ENCODE measurements around the gene VGLL4.
"Not testable (repeated sequence)": the region's sequence is repeated elsewhere in the genome, so short reads cannot be mapped to it uniquely, and the experiment has no call there.

Gene VGLL4

DNA sequence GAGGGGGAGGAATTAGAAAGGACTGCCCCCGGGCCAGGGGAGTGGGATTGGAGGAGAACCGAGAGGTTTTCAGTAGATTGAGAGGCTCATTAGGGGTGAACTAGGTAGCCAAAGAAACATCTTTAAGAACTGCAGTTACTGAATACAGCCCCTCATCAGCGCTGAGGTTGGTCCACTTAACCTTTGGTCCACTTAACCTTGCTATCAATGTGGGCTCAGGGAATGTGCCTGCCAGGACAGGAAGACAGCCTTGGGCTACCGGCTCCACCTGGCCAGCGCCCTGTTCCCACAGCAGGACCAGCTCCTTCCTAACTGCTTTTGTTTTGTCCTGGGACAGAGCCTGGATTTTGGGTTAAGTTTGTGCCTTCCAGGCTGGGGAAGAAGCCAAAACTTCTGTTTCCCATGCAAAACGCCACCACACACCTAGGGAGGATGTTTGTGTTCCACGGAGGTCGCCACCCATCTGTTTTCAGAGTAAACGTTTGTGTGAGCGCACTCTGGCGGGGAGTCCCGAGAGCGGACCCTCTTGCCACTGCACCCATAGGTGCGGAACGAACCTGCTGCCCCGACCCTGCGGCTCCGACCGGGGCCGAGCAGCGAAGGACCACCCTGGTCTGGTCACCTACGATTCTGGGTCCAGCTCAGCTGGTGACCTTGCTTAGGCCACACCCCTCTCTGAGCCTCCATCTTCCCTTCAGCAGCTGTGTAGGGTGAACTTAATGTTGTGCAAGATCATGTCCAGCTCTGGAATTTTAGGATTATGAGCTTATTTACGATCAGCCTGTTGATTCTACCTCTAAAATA is 107.4 kb downstream of the VGLL4 start:
- no peak for DNase-seq (ENCODE audit: low read depth in 1 of 2, low spot score in 1 of 2)

- no peak for DNase-seq (ENCODE audit: low read depth in 1 of 2, low spot score in 1 of 2)
These were observed 108.3 kb downstream of the VGLL4 start for GRCh38 chr3:11535243-11535960.

GRCh38 chr3:11534793-11535101 is 109.0 kb downstream of the VGLL4 start:
- no peak for DNase-seq (ENCODE audit: low read depth in 1 of 2, low spot score in 1 of 2)

DNA sequence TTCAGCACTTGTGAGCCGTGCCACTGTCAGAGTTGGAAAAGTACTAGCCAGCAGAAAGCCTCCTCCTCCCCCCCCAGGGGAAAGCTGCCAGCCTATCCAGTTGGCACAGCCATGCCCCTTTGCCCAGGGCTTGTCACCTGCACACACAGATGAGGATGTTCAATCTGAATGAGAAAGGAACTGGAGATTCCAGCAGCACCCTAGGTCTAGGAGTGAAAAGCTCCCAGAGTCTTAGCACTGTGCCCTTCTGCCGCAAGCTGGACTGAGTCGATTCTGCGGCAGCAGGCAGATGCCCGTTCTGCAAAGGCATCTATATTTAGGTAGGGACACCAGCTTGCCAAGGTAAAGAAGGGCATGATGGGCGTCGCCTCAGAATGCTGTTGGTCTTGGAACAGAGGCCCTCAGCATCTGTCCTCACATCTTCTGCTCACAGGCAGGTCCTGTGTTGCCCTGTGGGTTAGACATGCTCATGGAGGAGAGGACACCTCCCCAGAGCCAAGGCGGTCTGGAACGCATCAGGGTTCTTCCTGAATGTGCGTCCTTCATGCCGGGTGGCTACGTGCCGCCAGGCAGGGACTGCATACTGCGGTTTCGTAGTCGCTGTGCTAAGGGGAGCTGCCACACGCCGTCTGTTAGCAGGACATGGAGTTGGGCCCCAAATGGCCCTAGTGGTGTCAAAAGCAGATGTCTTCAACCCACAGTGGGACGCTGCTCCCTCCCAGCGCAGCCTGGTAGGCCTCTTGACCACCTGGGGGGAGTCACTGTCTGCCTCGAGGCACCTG is 109.5 kb downstream of the VGLL4 start:
- DNase-seq (ENCODE audit: low read depth in 1 of 2, low spot score in 1 of 2), result no peak

- no peak for DNase-seq (ENCODE audit: low read depth in 1 of 2, low spot score in 1 of 2)
These were observed 110.8 kb downstream of the VGLL4 start for GRCh38 chr3:11532931-11533391.

- DNase-seq (ENCODE audit: low read depth in 1 of 2, low spot score in 1 of 2), result no peak
These were observed 113.5 kb downstream of the VGLL4 start for GRCh38 chr3:11530153-11530721.

GRCh38 chr3:11529281-11529680 is 114.4 kb downstream of the VGLL4 start:
- DNase-seq (ENCODE audit: low read depth in 1 of 2, low spot score in 1 of 2), result no peak

DNA sequence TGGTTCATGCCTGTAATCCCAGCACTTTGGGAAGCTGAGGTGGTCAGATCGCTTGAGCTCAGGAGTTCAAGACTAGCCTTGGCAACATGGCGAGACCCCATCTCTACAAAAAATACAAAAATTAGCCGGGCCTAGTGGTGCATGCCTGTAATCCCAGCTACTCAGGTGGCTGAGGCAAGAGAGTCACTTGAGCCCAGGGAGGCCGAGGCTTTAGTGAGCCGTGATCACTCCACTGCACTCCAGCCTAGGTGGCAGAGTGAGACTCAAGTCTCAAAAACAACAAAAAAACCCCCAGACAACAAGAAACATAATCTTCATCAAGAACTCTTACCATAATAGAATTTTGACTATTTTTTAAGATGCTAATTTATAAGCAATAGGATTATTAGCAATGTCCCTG is 117.6 kb downstream of the VGLL4 start:
- DNase-seq (ENCODE audit: low read depth in 1 of 2, low spot score in 1 of 2), result not testable (repeated sequence)

DNA sequence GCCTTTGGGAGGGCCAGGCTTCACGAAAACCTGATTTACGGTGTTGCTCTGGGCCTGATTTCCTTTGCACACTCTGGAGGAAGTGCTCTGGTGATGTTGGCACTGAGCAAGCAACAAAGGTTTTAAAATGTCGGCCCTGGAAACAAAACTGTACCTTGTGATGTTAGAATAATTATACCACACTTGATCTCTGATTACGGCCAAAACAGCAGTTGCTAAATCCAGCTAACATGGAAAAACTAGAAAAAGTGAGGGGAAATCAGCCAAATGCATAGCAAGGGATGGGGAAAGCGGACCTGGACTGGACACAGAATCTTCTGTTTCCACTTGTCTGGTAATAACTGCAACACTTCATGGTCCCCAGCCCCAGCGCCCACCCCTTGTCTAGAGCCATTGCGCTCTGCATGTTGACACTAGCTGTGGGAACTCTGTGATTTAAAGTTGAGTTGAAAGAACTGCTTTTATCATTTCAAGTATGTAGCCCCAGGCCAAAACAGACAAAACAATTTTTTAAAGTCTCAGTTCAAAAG is 120.1 kb downstream of the VGLL4 start:
- no peak for DNase-seq (ENCODE audit: low read depth in 1 of 2, low spot score in 1 of 2)

- DNase-seq (ENCODE audit: low read depth in 1 of 2, low spot score in 1 of 2), result no peak
These were observed 120.7 kb downstream of the VGLL4 start for GRCh38 chr3:11522953-11523571.

- DNase-seq (ENCODE audit: low read depth in 1 of 2, low spot score in 1 of 2), result no peak
These were observed 121.4 kb downstream of the VGLL4 start for GRCh38 chr3:11522398-11522715.

DNA sequence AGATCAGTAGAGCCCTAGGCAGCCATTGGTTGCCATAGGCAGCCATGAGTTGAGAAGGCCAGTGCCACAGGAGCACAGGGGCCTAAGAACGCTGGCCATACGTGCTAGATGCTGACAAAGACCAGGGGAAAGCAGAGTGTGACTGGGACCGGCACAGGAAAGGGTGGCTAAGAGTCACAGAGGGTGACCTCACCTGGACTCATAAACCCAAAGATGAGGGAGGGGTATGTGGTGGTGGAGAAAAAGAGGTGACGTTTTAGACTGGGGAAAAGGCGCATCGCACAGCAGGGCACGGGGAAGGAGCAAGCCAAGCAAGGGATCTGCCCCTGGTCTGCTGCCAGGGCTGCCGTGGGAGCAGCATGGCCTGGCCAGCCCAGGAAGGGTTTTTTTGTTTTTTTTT is 122.5 kb downstream of the VGLL4 start:
- no peak for DNase-seq (ENCODE audit: low read depth in 1 of 2, low spot score in 1 of 2)

- DNase-seq (ENCODE audit: low read depth in 1 of 2, low spot score in 1 of 2), result no peak
These were observed 126.1 kb downstream of the VGLL4 start for GRCh38 chr3:11517601-11518000.

DNA sequence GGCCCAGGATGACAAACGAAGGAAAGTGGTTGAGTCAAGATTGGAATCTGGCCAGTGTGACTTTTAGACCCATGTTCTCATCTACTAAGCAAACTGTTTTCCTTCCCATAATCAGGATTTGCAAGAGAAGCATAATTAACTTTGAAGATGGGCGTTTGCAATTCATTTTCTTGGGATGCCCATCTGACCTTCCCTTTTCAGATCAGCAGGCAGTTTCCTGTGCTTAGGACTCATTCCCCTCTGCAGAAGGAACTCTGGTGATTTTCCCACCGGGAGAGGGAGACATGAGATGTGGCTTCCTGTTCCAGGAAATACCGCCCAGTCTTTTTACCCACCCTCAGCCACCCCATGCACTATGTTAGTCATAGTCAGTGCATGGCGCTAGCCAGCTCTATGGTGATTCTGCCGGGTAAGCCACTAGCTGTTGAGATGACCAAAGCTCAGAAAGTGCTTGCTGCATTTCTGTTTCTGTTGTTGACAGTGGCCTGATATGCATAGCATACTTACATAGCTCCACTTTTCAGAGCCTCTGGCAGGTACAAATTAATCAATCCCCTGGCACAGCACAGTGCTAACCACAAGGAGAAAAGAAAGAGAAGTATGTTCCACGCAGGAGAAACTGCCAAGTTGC is 129.4 kb downstream of the VGLL4 start:
- DNase-seq (ENCODE audit: low read depth in 1 of 2, low spot score in 1 of 2), result no peak

- no peak for DNase-seq (ENCODE audit: low read depth in 1 of 2, low spot score in 1 of 2)
These were observed 129.9 kb downstream of the VGLL4 start for GRCh38 chr3:11513817-11514135.

- not testable (repeated sequence) for DNase-seq (ENCODE audit: low read depth in 1 of 2, low spot score in 1 of 2)
These were observed 130.4 kb downstream of the VGLL4 start for GRCh38 chr3:11513125-11513816.

DNA sequence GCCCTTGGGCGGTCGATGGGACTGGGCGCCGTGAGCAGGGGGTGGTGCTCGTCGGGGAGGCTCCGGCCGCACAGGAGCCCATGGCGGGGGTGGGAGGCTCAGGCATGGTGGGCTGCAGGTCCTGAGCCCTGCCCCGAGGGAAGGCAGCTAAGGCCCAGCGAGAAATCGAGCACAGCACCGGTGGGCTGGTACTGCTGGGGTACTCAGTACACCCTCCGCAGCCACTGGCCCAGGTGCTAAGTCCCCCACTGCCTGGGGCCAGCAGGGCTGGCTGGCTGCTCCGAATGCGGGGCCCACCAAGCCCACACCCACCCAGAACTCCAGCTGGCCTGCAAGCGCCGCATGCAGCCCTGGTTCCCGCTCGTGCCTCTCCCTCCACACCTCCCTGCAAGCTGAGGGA is 132.1 kb downstream of the VGLL4 start:
- not testable (repeated sequence) for DNase-seq (ENCODE audit: low read depth in 1 of 2, low spot score in 1 of 2)

DNA sequence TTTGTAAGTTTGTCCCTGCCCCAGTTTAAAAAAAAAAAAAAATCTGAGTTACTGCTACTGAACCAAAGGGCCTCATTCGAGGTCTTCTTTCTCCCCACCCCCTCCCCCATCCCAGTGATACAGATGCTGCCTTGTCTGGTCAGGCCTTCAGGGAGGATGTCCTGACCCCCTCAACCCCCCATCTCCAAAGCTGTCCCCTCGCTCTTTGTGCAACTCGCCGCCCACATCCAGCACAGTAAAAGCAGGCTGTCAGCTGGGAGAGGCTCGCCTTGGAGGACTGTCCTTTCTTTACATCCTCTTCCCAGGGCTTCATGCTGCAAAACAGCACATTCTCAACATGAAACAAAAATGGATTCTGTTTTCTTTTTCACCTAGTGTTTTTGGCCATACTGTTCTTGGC is 133.4 kb downstream of the VGLL4 start:
- no peak for DNase-seq (ENCODE audit: low read depth in 1 of 2, low spot score in 1 of 2)

- DNase-seq (ENCODE audit: low read depth in 1 of 2, low spot score in 1 of 2), result no peak
These were observed 133.7 kb downstream of the VGLL4 start for GRCh38 chr3:11510001-11510340.

All from activated T-helper 1 cell treated with anti-CD3 and anti-CD28 coated beads, Interleukin-2, amount 50 U/mL, for 16 hours (primary cell).